IMR-90 (cell line): ENCODE data around the gene KCTD16. TPM values are rescaled to one million over a fixed set of nuclear protein-coding genes. Genes with fewer than 3 reads are reported as not detected.

Experiments used
- ATAC-seq: fragments of 200-7000 bp; cut with Tn5 transposase; 2 replicates; pipeline ENCODE4 v1.9.1; 2020; ENCODE audit warnings: low read depth, mild to moderate bottlenecking, moderate library complexity
- BruUV-seq: library from RNA; stranded (reverse); fragments of 400-500 nt; replicated peaks from 2 replicates; lab custom pipeline; 2021; lab: Mats Ljungman, UMichigan
- CTCF ChIA-PET: fragments of 300-600 bp; formaldehyde crosslinking; extraction: SDS; loops from one replicate; lab custom pipeline; 2021; ENCODE audit warnings: antibody characterized with exemption; lab: Yijun Ruan, JAX
- POLR2A ChIA-PET: fragments of 300-600 bp; sonication (Branson Sonifier 250); formaldehyde crosslinking; loops from one replicate; lab custom pipeline; 2022; ENCODE audit warnings: antibody characterized with exemption; ENCODE audit not compliant: unreplicated experiment; lab: Charles Lee
- DNase-seq: peaks from one replicate; pipeline ENCODE4 v3.0.0; 2013
- H2AFZ ChIP-seq: replicated peaks from 2 replicates; pipeline ENCODE3; 2013; ENCODE audit warnings: low read length, mild to moderate bottlenecking; ENCODE audit not compliant: poor library complexity
- H2AK5ac ChIP-seq: 2 replicates; pipeline ENCODE4 v1.6.1; 2013; ENCODE audit warnings: low read depth, low read length, inconsistent platforms
- H2AK9ac ChIP-seq: replicated peaks from 2 replicates; pipeline ENCODE3; 2013; ENCODE audit warnings: mild to moderate bottlenecking, low read depth, low read length, moderate library complexity; ENCODE audit not compliant: poor library complexity
- H2BK120ac ChIP-seq: 2 replicates; pipeline ENCODE4 v1.6.1; 2013; ENCODE audit warnings: low read depth, low read length, inconsistent platforms
- H2BK15ac ChIP-seq: 3 replicates; pipeline ENCODE4 v1.6.1; 2013; ENCODE audit warnings: low read depth, low read length, inconsistent platforms
- H2BK20ac ChIP-seq: 2 replicates; pipeline ENCODE4 v1.6.1; 2013; ENCODE audit warnings: low read depth, mild to moderate bottlenecking, inconsistent platforms, low read length, moderate library complexity
- H2BK5ac ChIP-seq: 2 replicates; pipeline ENCODE4 v1.6.1; 2013; ENCODE audit warnings: mild to moderate bottlenecking, low read depth, low read length, inconsistent platforms; ENCODE audit not compliant: poor library complexity, severe bottlenecking
- H3K14ac ChIP-seq: replicated peaks from 2 replicates; pipeline ENCODE4 v1.6.1; 2013; ENCODE audit warnings: low read depth, low read length, inconsistent platforms
- H3K18ac ChIP-seq: 2 replicates; pipeline ENCODE4 v1.6.1; 2013; ENCODE audit warnings: low read depth, low read length, control low read depth
- H3K23ac ChIP-seq: 2 replicates; pipeline ENCODE4 v1.6.1; 2013; ENCODE audit warnings: low read depth, low read length, inconsistent platforms
- H3K27ac ChIP-seq: 2 replicates; pipeline ENCODE4 v1.5.1; 2013; ENCODE audit warnings: mild to moderate bottlenecking, control low read depth, low read length; ENCODE audit not compliant: insufficient read depth
- H3K27me3 ChIP-seq: 2 replicates; pipeline ENCODE4 v1.6.1; 2013; ENCODE audit warnings: low read length; ENCODE audit not compliant: control insufficient read depth, insufficient read depth
- H3K36me3 ChIP-seq: 2 replicates; pipeline ENCODE4 v1.6.1; 2013; ENCODE audit warnings: low read length, mixed read lengths; ENCODE audit not compliant: control insufficient read depth, insufficient read depth
- H3K4ac ChIP-seq: 2 replicates; pipeline ENCODE4 v1.6.1; 2013; ENCODE audit warnings: low read depth, low read length, inconsistent platforms
- H3K4me1 ChIP-seq: 2 replicates; pipeline ENCODE4 v1.6.1; 2013; ENCODE audit warnings: low read length, mixed read lengths; ENCODE audit not compliant: control insufficient read depth, insufficient read depth
- H3K4me2 ChIP-seq: 2 replicates; pipeline ENCODE4 v1.6.1; 2013; ENCODE audit warnings: low read depth, mild to moderate bottlenecking, control low read depth, low read length, moderate library complexity
- H3K4me3 ChIP-seq: 2 replicates; pipeline ENCODE4 v1.5.1; 2013; ENCODE audit warnings: low read depth, mild to moderate bottlenecking, control low read depth, low read length, moderate library complexity; ENCODE audit not compliant: insufficient read depth
- H3K56ac ChIP-seq: 2 replicates; pipeline ENCODE4 v1.6.1; 2013; ENCODE audit warnings: low read length, inconsistent platforms; ENCODE audit not compliant: insufficient read depth; ENCODE audit errors: extremely low read depth
- H3K79me1 ChIP-seq, 2 experiments: 2 replicates each; pipeline ENCODE4 v1.6.1; 2013; ENCODE audit warnings: low read length in 2 of 2, inconsistent platforms in 1 of 2, low read depth in 1 of 2
- H3K9ac ChIP-seq: 2 replicates; pipeline ENCODE4 v1.6.1; 2013; ENCODE audit warnings: low read depth, low read length, control low read depth
- H3K9me1 ChIP-seq: 2 replicates; pipeline ENCODE4 v1.6.1; 2013; ENCODE audit warnings: low read length, inconsistent platforms; ENCODE audit not compliant: insufficient read depth
- H3K9me3 ChIP-seq: 2 replicates; pipeline ENCODE4 v1.6.1; 2013; ENCODE audit warnings: low read length; ENCODE audit not compliant: control insufficient read depth, insufficient read depth
- H4K20me1 ChIP-seq: 2 replicates; pipeline ENCODE4 v1.6.1; 2013; ENCODE audit warnings: low read length, inconsistent platforms; ENCODE audit not compliant: insufficient read depth
- H4K5ac ChIP-seq: 2 replicates; pipeline ENCODE4 v1.6.1; 2013; ENCODE audit warnings: mild to moderate bottlenecking, low read depth, low read length, control low read depth
- H4K8ac ChIP-seq, 2 experiments: 2 replicates each; pipeline ENCODE4 v1.6.1; 2013; ENCODE audit warnings: low read depth in 2 of 2, low read length in 2 of 2, control low read depth in 1 of 2, inconsistent platforms in 1 of 2
- H4K91ac ChIP-seq: 2 replicates; pipeline ENCODE4 v1.6.1; 2013; ENCODE audit warnings: low read depth, low read length, inconsistent platforms; ENCODE audit not compliant: insufficient read depth
- CEBPB ChIP-seq: IDR thresholded peaks from 2 replicates; pipeline ENCODE4 v1.6.1; 2012; ENCODE audit warnings: low read depth, low read length, improper control_type of control experiment
- POLR2A ChIP-seq: IDR thresholded peaks from 2 replicates; pipeline ENCODE4 v1.6.1; 2012; ENCODE audit warnings: mild to moderate bottlenecking, low read depth, low read length
- RAD21 ChIP-seq: IDR thresholded peaks from 2 replicates; pipeline ENCODE4 v1.6.1; 2012; ENCODE audit warnings: low read length, improper control_type of control experiment
- SMC3 ChIP-seq: fragments of 150-350 bp; IDR thresholded peaks from 2 replicates; pipeline ENCODE4 v1.6.1; 2016; ENCODE audit warnings: low read depth, mild to moderate bottlenecking, antibody characterized with exemption, low read length, moderate library complexity
- WGBS, 2 experiments: methylation state at CpG; one replicate each; pipeline versions ENCODE4 v1.1.5 to v1.1.7; 2013; ENCODE audit warnings: missing lambda C conversion rate in 2 of 2; ENCODE audit not compliant: insufficient read length in 1 of 2; ENCODE audit errors: extremely low coverage in 2 of 2; 5-methylcytosine and 5-hydroxymethylcytosine counted together
- dilution Hi-C: fragments of 300-500 bp; cut with HindIII; formaldehyde crosslinking; loops from one replicate; pipeline ENCODE4 v1.14.3; 2018; ENCODE audit warnings: low sequenced_read_pairs; ENCODE audit not compliant: unreplicated experiment
- in situ Hi-C: fragments of 300-500 bp; cut with MboI; formaldehyde crosslinking; loops from 3 replicates; pipeline ENCODE4 v1.14.3; 2019; ENCODE audit warnings: low sequenced_read_pairs, inconsistent platforms, mixed read lengths
- intact Hi-C: fragments of 100-400 bp; cut with micrococcal nuclease; formaldehyde crosslinking; loops from 2 replicates; pipeline ENCODE4 v1.10.0; 2022
- polyA plus RNA-seq, 3 experiments: library from polyadenylated mRNA; depleted of rRNA; stranded (reverse); fragments of >200 nt; gene quantifications; 2 replicates each; pipeline ENCODE4 v1.2.3, GENCODE V29; 2012; ENCODE audit warnings: low replicate concordance in 1 of 3
- total RNA-seq: library from RNA; depleted of rRNA; stranded (reverse); fragments of >200 nt; gene quantifications from 2 replicates; pipeline ENCODE4 v1.2.3, GENCODE V29; 2012

The KCTD16 gene
- total and polyA plus RNA-seq, 2 of the 4 experiments (the other 2 are of a cell fraction), result 0.43 to 1.1 TPM

- no peak overlapping the region for H4K8ac ChIP-seq
- no peak overlapping the region for H2AK5ac ChIP-seq
- no TSS peak for BruUV-seq
- DNase-seq (no peak), ATAC-seq (peak; percentile 42; the same call in 1 of the 2 replicates)
- in situ Hi-C loops (no loop called here), dilution Hi-C loops (no loop called here), intact Hi-C loops (no loop called here)
- no peaks in the 10 kb centered on the region for H3K4me1 ChIP-seq
- POLR2A ChIA-PET, result no interaction called here
- no peak overlapping the region for H2AK9ac ChIP-seq
- TF ChIP-seq SMC3 (no peak), RAD21 (no peak), CEBPB (peak; percentile 75), POLR2A (no peak)
- no peak overlapping the region for H2AFZ ChIP-seq
- H3K9me3 ChIP-seq, result no peaks in the 10 kb centered on the region
- no peak overlapping the region for H3K4me2 ChIP-seq
- no peak overlapping the region for H3K9ac ChIP-seq
- no peak overlapping the region for H3K4ac ChIP-seq
- H3K9me1 ChIP-seq, result no peaks in the 10 kb centered on the region
- H3K23ac ChIP-seq, result no peak overlapping the region
- no peak overlapping the region for H3K4me3 ChIP-seq
- no peaks in the 10 kb centered on the region for H3K36me3 ChIP-seq
- no peaks in the 10 kb centered on the region for H4K20me1 ChIP-seq
- no peak overlapping the region for H3K27ac ChIP-seq
- H3K27me3 ChIP-seq, result no peaks in the 10 kb centered on the region
- H3K56ac ChIP-seq, result no peak overlapping the region
- H3K14ac ChIP-seq, result no peak overlapping the region
- H2BK5ac ChIP-seq, result no peak overlapping the region
- CTCF ChIA-PET, result interaction anchor here (0.7 to 0.9 kb wide), 2 partner anchors 11 to 24 kb away, joined by 3 to 4 read pairs; no protein-coding TSS in a partner anchor
- H4K91ac ChIP-seq, result no peak overlapping the region
- WGBS, 2 experiments, result no CpG with 5 or more reads among the region's 1 CpG
- H4K5ac ChIP-seq, result no peak overlapping the region
- H2BK120ac ChIP-seq, result no peak overlapping the region
- no peak overlapping the region for H2BK20ac ChIP-seq
- H2BK15ac ChIP-seq, result no peak overlapping the region
- no peak overlapping the region for H3K18ac ChIP-seq
- no peaks in the 10 kb centered on the region for H3K79me1 ChIP-seq
Observed at GRCh38 chr5:144281784-144282183, 111.1 kb downstream of the KCTD16 start.
